Astrocyte (in vitro differentiated cells and primary cell): ENCODE data around the gene RGS19. TPM values are rescaled to one million over a fixed set of nuclear protein-coding genes. Genes with fewer than 3 reads are reported as not detected.

ENCODE experiments used
- DNase-seq: peaks from one replicate; pipeline ENCODE4 v3.0.0-alpha.2; 2010; ENCODE audit warnings: low read depth
- FAIRE-seq: peaks from 2 replicates; lab custom pipeline; 2011; peaks lifted over from hg19 to GRCh38; lab: Jason Lieb, UNC
- H2AFZ ChIP-seq: 2 replicates; pipeline ENCODE4 v1.6.0; 2012; ENCODE audit warnings: low read depth, low read length, inconsistent platforms
- H3K27ac ChIP-seq: 2 replicates; pipeline ENCODE4 v1.5.1; 2011; ENCODE audit warnings: low read depth, low read length, inconsistent platforms
- H3K27me3 ChIP-seq: 2 replicates; pipeline ENCODE4 v1.6.0; 2011; ENCODE audit warnings: low read length, inconsistent platforms; ENCODE audit not compliant: insufficient read depth
- H3K36me3 ChIP-seq: 2 replicates; pipeline ENCODE4 v1.5.1; 2011; ENCODE audit warnings: low read length, inconsistent platforms; ENCODE audit not compliant: insufficient read depth
- H3K4me1 ChIP-seq: 2 replicates; pipeline ENCODE4 v1.5.1; 2011; ENCODE audit warnings: low read length, inconsistent platforms; ENCODE audit not compliant: insufficient read depth
- H3K4me2 ChIP-seq: 2 replicates; pipeline ENCODE4 v1.6.0; 2012; ENCODE audit warnings: low read length, inconsistent platforms
- H3K4me3 ChIP-seq: 2 replicates; pipeline ENCODE4 v1.5.1; 2011; ENCODE audit warnings: low read depth, mild to moderate bottlenecking, low read length, inconsistent platforms; ENCODE audit not compliant: insufficient read depth
- H3K79me2 ChIP-seq: 2 replicates; pipeline ENCODE4 v1.6.0; 2012; ENCODE audit warnings: mild to moderate bottlenecking, low read length, inconsistent platforms; ENCODE audit not compliant: insufficient read depth
- H3K9ac ChIP-seq: 2 replicates; pipeline ENCODE4 v1.6.0; 2012; ENCODE audit warnings: mild to moderate bottlenecking, low read length, inconsistent platforms
- H3K9me3 ChIP-seq: 2 replicates; pipeline ENCODE4 v1.5.1; 2012; ENCODE audit warnings: low read depth, mild to moderate bottlenecking, low read length, inconsistent platforms; ENCODE audit not compliant: insufficient read depth
- H4K20me1 ChIP-seq: 2 replicates; pipeline ENCODE4 v1.6.0; 2012; ENCODE audit warnings: low read length, inconsistent platforms; ENCODE audit not compliant: insufficient read depth
- H3K27ac Mint-ChIP-seq: one replicate; pipeline ENCODE4 v1.8.0; 2021; ENCODE audit warnings: mild to moderate bottlenecking, mixed read lengths; ENCODE audit not compliant: unreplicated experiment
- H3K27me3 Mint-ChIP-seq: one replicate; pipeline ENCODE4 v1.8.0; 2021; ENCODE audit warnings: low read depth, mixed read lengths; ENCODE audit not compliant: unreplicated experiment
- H3K36me3 Mint-ChIP-seq: one replicate; pipeline ENCODE4 v1.8.0; 2021; ENCODE audit warnings: low read depth, mixed read lengths; ENCODE audit not compliant: unreplicated experiment
- H3K4me1 Mint-ChIP-seq: one replicate; pipeline ENCODE4 v1.8.0; 2021; ENCODE audit warnings: low read depth, mixed read lengths; ENCODE audit not compliant: unreplicated experiment
- H3K4me3 Mint-ChIP-seq: one replicate; pipeline ENCODE4 v1.8.0; 2021; ENCODE audit warnings: mild to moderate bottlenecking, moderate library complexity, mixed read lengths; ENCODE audit not compliant: unreplicated experiment
- H3K9me3 Mint-ChIP-seq: one replicate; pipeline ENCODE4 v1.8.0; 2021; ENCODE audit warnings: mild to moderate bottlenecking, mixed read lengths; ENCODE audit not compliant: unreplicated experiment
- CTCF ChIP-seq: IDR thresholded peaks from 2 replicates; pipeline ENCODE4 v1.5.1; 2011; ENCODE audit warnings: low read depth, mild to moderate bottlenecking, inconsistent platforms, low read length, moderate library complexity; ENCODE audit not compliant: insufficient read depth
- EZH2 ChIP-seq: IDR thresholded peaks from 2 replicates; pipeline ENCODE4 v1.6.1; 2012; ENCODE audit warnings: mild to moderate bottlenecking, low read length, inconsistent platforms; ENCODE audit not compliant: insufficient read depth
- total RNA-seq: library from RNA; stranded (reverse); gene quantifications from 2 replicates; pipeline ENCODE4 v1.2.1, GENCODE V29; 2021

The RGS19 gene
- total RNA-seq, 1 donor from 2014 or later, result 18.3 TPM

GRCh38 chr20:64036346-64037198, 42.7 kb downstream of the RGS19 start:
- H3K4me3 Mint-ChIP-seq, result no peak overlapping the region

GRCh38 chr20:64035933-64036345, 43.4 kb downstream of the RGS19 start, which contains the start of gene C20orf204:
Gene C20orf204 (plus strand): TSS chr20:64036182. CDS start chr20:64036324, 142 bp downstream.
- TF ChIP-seq CTCF (no peak), EZH2 (no peak)
- H3K9ac ChIP-seq, result no peak within 1 kb of the TSS
- H3K27me3 Mint-ChIP-seq, result peaks cover 10% of the 10 kb centered on the region
- FAIRE-seq (no peak), DNase-seq (no peak)
- H3K27me3 ChIP-seq, result peaks cover 20% of the 10 kb centered on the region
- H3K36me3 Mint-ChIP-seq, result peaks cover 9% of the 10 kb centered on the region
- H3K36me3 ChIP-seq, result peaks cover 2% of the 10 kb centered on the region
- no peak within 1 kb of the TSS for H3K4me3 ChIP-seq
- no peaks in the 10 kb centered on the region for H3K9me3 ChIP-seq
- H2AFZ ChIP-seq, result no peak within 1 kb of the TSS
- peaks cover 7% of the 10 kb centered on the region for H3K4me1 Mint-ChIP-seq
- H4K20me1 ChIP-seq, result peaks cover 32% of the 10 kb centered on the region
- H3K4me2 ChIP-seq, result no peak within 1 kb of the TSS
- no peak within 1 kb of the TSS for H3K27ac ChIP-seq
- peaks cover 3% of the 10 kb centered on the region for H3K4me1 ChIP-seq
- H3K79me2 ChIP-seq, result no peaks in the 10 kb centered on the region
- H3K27ac Mint-ChIP-seq, result no peak within 1 kb of the TSS
- H3K9me3 Mint-ChIP-seq, result peaks cover 2% of the 10 kb centered on the region
- H3K4me3 Mint-ChIP-seq, result no peak within 1 kb of the TSS

More at GRCh38 chr20:64036346-64037198, 42.7 kb downstream of the RGS19 start:
- H3K4me2 ChIP-seq, result no peak overlapping the region
- peaks cover 2% of the 10 kb centered on the region for H3K9me3 Mint-ChIP-seq
- H3K36me3 ChIP-seq, result peaks cover 2% of the 10 kb centered on the region
- H3K36me3 Mint-ChIP-seq, result peaks cover 9% of the 10 kb centered on the region
- peaks cover 7% of the 10 kb centered on the region for H3K4me1 Mint-ChIP-seq
- H3K27me3 ChIP-seq, result peaks cover 26% of the 10 kb centered on the region
- no peaks in the 10 kb centered on the region for H3K9me3 ChIP-seq
- H3K4me3 ChIP-seq, result no peak overlapping the region
- no peak overlapping the region for H3K27ac Mint-ChIP-seq
- H3K27ac ChIP-seq, result no peak overlapping the region
- H3K4me1 ChIP-seq, result peaks cover 3% of the 10 kb centered on the region
- peaks cover 32% of the 10 kb centered on the region for H4K20me1 ChIP-seq
- peaks cover 14% of the 10 kb centered on the region for H3K27me3 Mint-ChIP-seq
- no peaks in the 10 kb centered on the region for H3K79me2 ChIP-seq
- DNase-seq, result no peak
- FAIRE-seq, result no peak
- H2AFZ ChIP-seq, result no peak overlapping the region
- no peak for TF ChIP-seq CTCF
- TF ChIP-seq EZH2, result no peak
- no peak overlapping the region for H3K9ac ChIP-seq
